HPDE6-E6E7 (cell line): ENCODE results near the gene OR2K2.
"Not testable (repeated sequence)": the region's sequence is repeated elsewhere in the genome, so short reads cannot be mapped to it uniquely, and the experiment has no call there.

Source experiments
- DNase-seq: peaks from one replicate; pipeline ENCODE4 v3.0.0; 2011; ENCODE audit warnings: missing footprints; ENCODE audit errors: extremely low spot score

OR2K2 gene

DNA sequence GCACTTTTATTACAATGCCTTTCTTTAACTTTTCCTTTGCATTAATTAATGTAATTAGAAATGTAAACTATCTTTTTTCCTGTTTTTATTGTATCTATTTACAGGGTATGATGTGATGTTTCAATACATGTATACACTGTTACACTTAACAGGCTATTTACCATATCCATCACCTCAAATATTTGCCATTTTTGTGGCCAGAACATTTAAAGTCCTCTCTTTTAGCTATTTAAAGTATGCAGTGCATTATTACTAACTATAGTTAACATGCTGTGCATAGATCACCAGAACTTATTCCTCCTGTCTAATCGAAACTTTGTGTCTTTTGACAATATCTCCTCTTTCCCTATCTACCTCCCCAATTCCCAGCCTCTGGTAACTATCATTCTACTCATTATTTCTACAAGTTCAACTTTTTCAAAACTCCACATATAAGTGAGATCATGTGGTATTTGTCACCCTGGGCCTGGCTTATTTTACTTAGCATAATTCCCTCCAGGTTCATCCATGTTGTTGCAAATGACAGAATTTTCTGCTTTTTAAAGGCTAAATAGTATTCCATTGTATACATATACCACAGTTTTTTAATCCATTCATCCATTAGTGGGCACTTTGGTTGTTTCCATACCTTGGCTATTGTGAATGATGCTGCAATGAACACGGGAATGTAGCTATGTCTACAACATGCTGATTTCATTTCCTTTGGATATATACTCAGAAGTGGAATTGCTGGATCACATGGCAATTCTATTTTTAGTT, 32.8 kb downstream of the OR2K2 start:
- no peak for DNase-seq

DNA sequence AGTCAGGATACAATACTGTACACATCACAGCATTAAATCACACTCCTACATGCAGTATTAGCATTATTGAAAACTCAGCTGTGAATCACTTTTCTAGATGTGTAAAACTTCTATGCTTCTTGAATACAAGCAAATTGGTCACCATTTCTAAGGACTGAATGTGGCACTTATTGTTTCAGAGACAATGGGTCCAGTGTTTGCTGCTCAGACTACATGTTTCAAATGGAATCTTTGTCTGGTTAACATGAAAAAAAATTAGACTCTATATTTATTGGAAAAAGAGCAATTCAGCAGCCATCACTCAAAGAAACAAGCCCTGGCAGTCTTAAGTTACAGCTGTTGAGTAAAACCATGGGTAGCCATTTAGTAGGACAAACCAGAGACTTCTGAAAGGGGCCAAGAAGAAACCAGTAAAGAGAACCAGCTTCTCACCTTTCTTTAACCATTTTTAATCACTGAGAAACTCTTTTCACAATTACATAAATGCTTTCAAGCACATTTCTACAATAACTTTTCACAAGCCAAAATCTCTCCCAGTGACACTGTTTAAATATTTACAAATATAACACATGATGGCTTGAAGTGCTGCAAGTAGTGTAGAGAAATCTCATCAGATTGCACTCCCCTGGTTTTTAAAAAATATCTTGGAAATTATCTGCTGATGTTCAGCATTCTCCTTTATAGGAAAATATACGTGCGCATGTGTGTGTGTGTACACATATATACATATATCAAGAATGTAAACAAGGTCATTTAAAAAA, 35.2 kb downstream of the OR2K2 start:
- no peak for DNase-seq

DNA sequence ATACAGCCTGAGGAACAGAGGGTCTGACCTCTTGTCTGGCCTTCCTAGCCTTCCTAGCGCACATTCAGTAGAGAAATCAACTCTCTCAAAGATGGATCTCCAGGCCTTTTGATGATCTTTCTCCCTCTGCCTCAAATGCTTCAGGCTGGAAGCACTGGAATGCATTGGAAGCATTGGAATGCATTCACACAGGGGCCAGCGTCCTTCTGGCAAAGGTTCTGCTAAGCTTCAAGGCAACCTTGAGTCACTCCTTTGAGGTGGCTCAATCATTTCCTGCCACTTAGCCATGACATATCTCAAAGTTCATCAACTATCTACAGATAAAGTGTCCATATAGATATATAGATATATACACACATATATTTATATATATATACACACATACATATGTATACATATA, 42.9 kb downstream of the OR2K2 start:
- no peak for DNase-seq

DNA sequence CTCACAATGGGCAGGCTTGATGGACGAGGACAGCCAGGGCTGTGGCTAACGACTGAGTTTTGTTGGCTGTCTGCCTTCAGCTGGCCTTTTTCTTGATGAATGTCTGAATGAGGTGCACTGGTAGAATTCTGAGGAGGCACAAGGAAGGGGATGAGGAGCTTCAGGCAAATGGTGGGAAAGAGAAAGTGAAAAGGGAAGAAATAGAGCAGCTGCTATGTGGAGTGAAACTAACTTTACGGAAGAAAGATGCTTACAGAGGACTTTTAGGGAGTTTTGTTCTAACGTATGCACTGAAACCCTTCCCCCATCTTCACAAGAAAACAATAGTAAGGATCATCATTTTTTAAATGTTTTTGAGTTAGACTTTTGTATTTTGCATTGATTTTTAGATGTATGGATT, 45.3 kb downstream of the OR2K2 start:
- DNase-seq: no peak

DNA sequence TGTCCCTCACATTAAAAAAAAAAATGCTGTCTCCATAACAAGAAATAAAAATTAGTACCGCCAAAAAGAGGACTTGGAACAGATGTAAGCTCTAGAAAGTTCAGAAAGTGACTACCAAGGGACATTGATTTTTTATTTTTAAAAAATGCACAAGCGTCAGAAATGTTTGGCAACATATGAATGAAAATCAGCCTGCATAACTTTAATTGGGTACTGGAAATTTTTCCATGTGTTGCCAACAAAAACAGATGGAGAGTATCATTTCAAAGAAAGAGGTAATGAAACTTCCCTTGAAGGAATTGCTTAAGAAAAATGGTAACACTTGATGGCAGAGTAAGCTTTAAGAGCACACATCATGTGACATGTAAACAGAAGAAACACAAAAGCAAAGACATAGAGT, 47.2 kb downstream of the OR2K2 start:
- DNase-seq: no peak

DNA sequence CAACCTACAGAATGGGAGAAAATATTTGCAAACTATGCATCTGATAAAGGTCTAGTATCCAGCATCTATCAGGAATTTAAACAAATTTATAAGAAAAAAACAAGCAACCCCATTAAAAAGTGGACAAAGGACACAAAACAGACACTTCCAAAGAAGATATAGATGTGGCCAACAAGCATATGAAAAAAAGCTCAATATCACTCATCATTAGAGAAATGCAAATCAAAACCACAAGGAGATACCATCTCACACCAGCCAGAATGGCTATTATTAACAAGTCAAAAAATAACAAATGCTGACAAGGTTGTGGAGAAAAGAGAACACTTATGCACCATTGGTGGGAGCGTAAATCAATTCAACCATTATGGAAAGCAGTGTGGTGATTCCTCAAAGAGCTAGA, 49.2 kb downstream of the OR2K2 start:
- not testable (repeated sequence) for DNase-seq
